ENCODE data around the gene LBHD2.

Gene LBHD2

GRCh38 chr14:103058164-103059055 lies 25.6 kb upstream of the LBHD2 start:
- ChIA-PET CTCF (interaction anchor here (0.7 to 1.2 kb wide), 3 partner anchors 16 to 47 kb away, joined by 3 to 8 read pairs (median 3); no protein-coding TSS in a partner anchor), POLR2A (no interaction called here)
- no peak for TF ChIP-seq CTCF (IDR thresholded peaks at IDR 0.05; ENCODE audit: control extremely low read depth, extremely low read depth, low read depth, missing control alignments)
- no peak for DNase-seq (ENCODE audit: extremely low spot score)

- no peak for TF ChIP-seq CTCF (IDR thresholded peaks at IDR 0.05; ENCODE audit: control extremely low read depth, extremely low read depth, low read depth, missing control alignments)
- POLR2A ChIA-PET: no interaction called here
- CTCF ChIA-PET: interaction anchor here (1.0 to 1.7 kb wide), 4 partner anchors 9 to 45 kb away, joined by 3 to 9 read pairs (median 4); no protein-coding TSS in a partner anchor
- no peak for DNase-seq (ENCODE audit: extremely low spot score)
Observed at GRCh38 chr14:103059556-103059955, 24.5 kb upstream of the LBHD2 start.

GRCh38 chr14:103061482-103061976 lies 22.5 kb upstream of the LBHD2 start:
- CTCF ChIA-PET: interaction anchor here (2.0 to 2.8 kb wide), 2 partner anchors 13 to 43 kb away, joined by 7 to 10 read pairs; no protein-coding TSS in a partner anchor
- POLR2A ChIA-PET: interaction anchor here (0.6 kb wide), 1 partner anchor 84 kb away, joined by 5 read pairs; no protein-coding TSS in a partner anchor
- no peak for DNase-seq (ENCODE audit: extremely low spot score)
- no peak for TF ChIP-seq CTCF (IDR thresholded peaks at IDR 0.05; ENCODE audit: control extremely low read depth, extremely low read depth, low read depth, missing control alignments)

- CTCF ChIA-PET: interaction anchor here (1.8 kb wide), 1 partner anchor 11 kb away, joined by 4 read pairs; no protein-coding TSS in a partner anchor
- no peak for TF ChIP-seq CTCF (IDR thresholded peaks at IDR 0.05; ENCODE audit: control extremely low read depth, extremely low read depth, low read depth, missing control alignments)
- no peak for DNase-seq (ENCODE audit: extremely low spot score)
- POLR2A ChIA-PET: no interaction called here
Observed at GRCh38 chr14:103064436-103064835, 19.6 kb upstream of the LBHD2 start.

GRCh38 chr14:103064978-103065377 lies 19.0 kb upstream of the LBHD2 start:
- no peak for DNase-seq (ENCODE audit: extremely low spot score)
- POLR2A ChIA-PET: no interaction called here
- TF ChIP-seq CTCF (IDR thresholded peaks at IDR 0.05; ENCODE audit: control extremely low read depth, extremely low read depth, low read depth, missing control alignments): no peak
- CTCF ChIA-PET: interaction anchor here (0.9 to 1.8 kb wide), 2 partner anchors 12 to 41 kb away, joined by 3 to 4 read pairs; no protein-coding TSS in a partner anchor

- no peak for TF ChIP-seq CTCF (IDR thresholded peaks at IDR 0.05; ENCODE audit: control extremely low read depth, extremely low read depth, low read depth, missing control alignments)
- no peak for DNase-seq (ENCODE audit: extremely low spot score)
- POLR2A ChIA-PET: no interaction called here
- CTCF ChIA-PET: interaction anchor here (0.9 to 1.2 kb wide), 2 partner anchors 13 to 40 kb away, joined by 3 to 4 read pairs; no protein-coding TSS in a partner anchor
Observed at GRCh38 chr14:103065861-103066260, 18.1 kb upstream of the LBHD2 start.

All from GM10248 (cell line).